Ovary (tissue), 9 donors: ENCODE data around the gene GPR155. TPM values are rescaled to one million over a fixed set of nuclear protein-coding genes. Genes with fewer than 3 reads are reported as not detected.
"Not testable (repeated sequence)": the region's sequence is repeated elsewhere in the genome, so short reads cannot be mapped to it uniquely, and the experiment has no call there.

ENCODE experiments used
- DNase-seq, 5 donors: peaks; one replicate each; pipeline ENCODE4 v3.0.0-alpha.2; 2019 to 2020
- H3K27ac ChIP-seq, 2 donors: fragments of 200-600 bp; one replicate each; pipeline versions ENCODE4 v1.5.1 to v1.8.0; 2019 to 2022
- H3K27me3 ChIP-seq: fragments of 200-600 bp; one replicate; pipeline ENCODE4 v1.8.0; 2022
- H3K36me3 ChIP-seq: fragments of 200-600 bp; sonication (generic); one replicate; pipeline ENCODE4 v1.5.1; 2019
- H3K4me1 ChIP-seq: one replicate; pipeline ENCODE4 v1.8.1; 2013; ENCODE audit warnings: mild to moderate bottlenecking, moderate library complexity; ENCODE audit not compliant: insufficient read depth
- H3K4me3 ChIP-seq: fragments of 200-600 bp; sonication (generic); one replicate; pipeline ENCODE4 v1.5.1; 2017
- H3K9me3 ChIP-seq, 2 donors: fragments of 200-600 bp in 1 of 2; sonication (generic) in 1 of 2; one replicate each; pipeline versions ENCODE4 v1.5.1 to v1.8.1; 2013 to 2019; ENCODE audit warnings: mild to moderate bottlenecking in 1 of 2, moderate library complexity in 1 of 2
- EP300 ChIP-seq: sonication (generic); formaldehyde crosslinking; IDR thresholded peaks from one replicate; pipeline ENCODE4 v1.6.1; 2017; ENCODE audit warnings: antibody characterized with exemption
- POLR2A ChIP-seq: fragments of 450-650 bp; IDR thresholded peaks from one replicate; pipeline ENCODE4 v1.6.1; 2017; ENCODE audit warnings: antibody characterized with exemption, mild to moderate bottlenecking, moderate library complexity
- WGBS, 3 donors: extraction: QIAGEN DNeasy Blood & Tissue Kit in 1 of 3; methylation state at CpG; one replicate each; pipeline versions ENCODE4 v1.1.5 to v1.1.7; 2013 to 2017; 5-methylcytosine and 5-hydroxymethylcytosine counted together
- intact Hi-C, 4 donors: fragments of 100-400 bp; cut with DNase I; formaldehyde crosslinking; loops; one replicate each; pipeline versions ENCODE4 v1.11.0 to v1.15.1; 2022 to 2023
- polyA plus RNA-seq, 2 donors: library from polyadenylated mRNA; stranded (reverse); fragments of 200-250 nt in 1 of 2; fragments of 350-450 nt in 1 of 2; fragmentation: Illumina TruSeq in 1 of 2; extraction: RNeasy Lipid Tissue Mini Kit (QIAGEN cat#74804) in 1 of 2; gene quantifications; one replicate each; pipeline ENCODE4 v1.2.3, GENCODE V29; 2013 to 2014
- total RNA-seq, 7 donors: library from RNA; depleted of rRNA in 2 of 7; stranded (reverse); fragments of >200 nt in 2 of 7; fragmentation: NEBNext Ultra II Directional in 3 of 7; extraction: Animal tissue kit (Norgen Biotek cat#: 25700) in 3 of 7; gene quantifications; one replicate each; pipeline versions ENCODE4 v1.1.0 to v1.2.4, GENCODE V29; 2016 to 2023
- TF ChIP-seq, protein P1 (sequence below), 3 donors: fragments of 450-650 bp in 2 of 3; fragments of 200-600 bp in 1 of 3; IDR thresholded peaks; one replicate each; pipeline versions ENCODE4 v1.5.1 to v1.8.0; 2016 to 2022; ENCODE audit warnings: antibody characterized with exemption in 3 of 3, mild to moderate bottlenecking in 1 of 3
- donor health status: DM: no; HTN: no; CAD: no; lungs with moderate emphysema.
- donor health status: DM: no; HTN: no; CAD: no.
- donor health status: Bipolar disorder and iron deficiency.
- donor health status: DM: yes; HTN: yes; CAD: no.
- donor health status: DM: no; HTN: no; CAD: no.
- donor health status: DM: yes; HTN: yes; CAD: no.

Gene GPR155
- total and polyA plus RNA-seq, 9 donors: 1.9 to 7.2 (median 3.9) TPM

- intact Hi-C loops: no loop called here
- no peak for DNase-seq
These were observed 56.8 kb downstream of the GPR155 start for GRCh38 chr2:174430066-174430465.

DNA sequence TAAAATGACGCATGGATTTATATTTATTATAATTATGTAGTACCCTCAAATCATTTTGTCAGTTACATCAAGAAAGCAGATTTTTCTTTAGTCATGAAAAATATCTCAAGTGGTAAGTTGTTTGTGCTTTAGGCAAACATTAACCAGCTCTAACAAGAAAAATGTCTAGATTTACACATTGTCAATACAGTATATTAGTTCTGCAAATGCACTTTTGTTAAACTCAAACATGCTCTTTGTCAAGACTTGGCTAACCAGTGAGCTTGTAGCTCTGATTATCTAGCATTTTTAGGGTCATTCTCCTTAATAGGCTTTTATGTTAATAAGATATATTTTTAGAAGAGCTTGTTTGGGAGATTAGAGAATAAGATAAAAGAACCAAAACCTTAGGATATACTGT lies 58.6 kb downstream of the GPR155 start:
- Histone ChIP-seq H3K27me3 (no peaks in the 10 kb centered on the region), H3K4me3 (no peak overlapping the region), H3K36me3 (no peaks in the 10 kb centered on the region), H3K9me3 (no peaks in the 10 kb centered on the region), H3K27ac (no peak overlapping the region), H3K4me1 (no peaks in the 10 kb centered on the region)
- no peak for TF ChIP-seq POLR2A
- TF ChIP-seq, protein P1, sequence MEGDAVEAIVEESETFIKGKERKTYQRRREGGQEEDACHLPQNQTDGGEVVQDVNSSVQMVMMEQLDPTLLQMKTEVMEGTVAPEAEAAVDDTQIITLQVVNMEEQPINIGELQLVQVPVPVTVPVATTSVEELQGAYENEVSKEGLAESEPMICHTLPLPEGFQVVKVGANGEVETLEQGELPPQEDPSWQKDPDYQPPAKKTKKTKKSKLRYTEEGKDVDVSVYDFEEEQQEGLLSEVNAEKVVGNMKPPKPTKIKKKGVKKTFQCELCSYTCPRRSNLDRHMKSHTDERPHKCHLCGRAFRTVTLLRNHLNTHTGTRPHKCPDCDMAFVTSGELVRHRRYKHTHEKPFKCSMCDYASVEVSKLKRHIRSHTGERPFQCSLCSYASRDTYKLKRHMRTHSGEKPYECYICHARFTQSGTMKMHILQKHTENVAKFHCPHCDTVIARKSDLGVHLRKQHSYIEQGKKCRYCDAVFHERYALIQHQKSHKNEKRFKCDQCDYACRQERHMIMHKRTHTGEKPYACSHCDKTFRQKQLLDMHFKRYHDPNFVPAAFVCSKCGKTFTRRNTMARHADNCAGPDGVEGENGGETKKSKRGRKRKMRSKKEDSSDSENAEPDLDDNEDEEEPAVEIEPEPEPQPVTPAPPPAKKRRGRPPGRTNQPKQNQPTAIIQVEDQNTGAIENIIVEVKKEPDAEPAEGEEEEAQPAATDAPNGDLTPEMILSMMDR (IDR thresholded peaks at IDR 0.05): no peak
- no peak for TF ChIP-seq EP300
- DNase-seq: no peak
- intact Hi-C loops: no loop called here
- WGBS, 3 donors: 91 to 99% (median 93%) methylated on average over 1 of the region's 1 CpG

More at GRCh38 chr2:174430066-174430465, 56.8 kb downstream of the GPR155 start:
- H3K4me1 ChIP-seq: no peaks in the 10 kb centered on the region
- WGBS, 3 donors: 94 to 96% (median 95%) methylated on average over 2 of the region's 2 CpGs
- no peak overlapping the region for H3K27ac ChIP-seq
- H3K36me3 ChIP-seq: no peaks in the 10 kb centered on the region
- TF ChIP-seq POLR2A (no peak), EP300 (no peak)
- TF ChIP-seq, protein P1 (IDR thresholded peaks at IDR 0.05): no peak
- H3K27me3 ChIP-seq: no peaks in the 10 kb centered on the region
- no peak overlapping the region for H3K4me3 ChIP-seq
- H3K9me3 ChIP-seq: no peaks in the 10 kb centered on the region

DNA sequence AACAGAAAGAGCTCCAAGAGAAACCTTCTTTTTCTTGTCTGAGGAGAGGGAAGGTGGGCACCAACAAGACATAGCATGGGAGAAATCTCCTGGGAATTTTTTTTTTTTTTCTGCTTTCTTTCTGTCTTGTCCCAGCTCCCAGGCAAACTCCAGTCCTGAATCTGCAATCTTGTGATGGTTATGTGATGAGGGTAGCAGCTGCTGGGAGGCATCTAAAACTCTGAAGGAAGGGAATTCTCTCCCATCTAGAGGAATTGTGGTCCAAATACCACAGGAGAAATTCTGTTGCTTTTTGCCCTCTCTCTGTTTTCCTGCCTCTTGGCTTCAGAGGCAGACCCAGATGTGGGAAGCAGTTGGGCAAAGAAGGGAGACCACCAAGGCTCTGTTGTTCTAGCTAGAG lies 74.6 kb downstream of the GPR155 start:
- Histone ChIP-seq H3K4me3 (no peak overlapping the region), H3K4me1 (no peaks in the 10 kb centered on the region), H3K36me3 (no peaks in the 10 kb centered on the region), H3K9me3 (no peaks in the 10 kb centered on the region), H3K27me3 (no peaks in the 10 kb centered on the region), H3K27ac (no peak overlapping the region)
- TF ChIP-seq, protein P1 (IDR thresholded peaks at IDR 0.05): no peak
- TF ChIP-seq EP300 (no peak), POLR2A (no peak)
- no peak for DNase-seq
- intact Hi-C loops: no loop called here

- intact Hi-C loops, H3K9me3 ChIP-seq, H3K4me1 ChIP-seq, DNase-seq, H3K36me3 ChIP-seq, H3K27ac ChIP-seq, H3K4me3 ChIP-seq, H3K27me3 ChIP-seq: not testable (repeated sequence)
- WGBS, 3 donors: 77 to 91% (median 85%) methylated on average over 20 to 25 of the region's 31 CpGs
These were observed 76.8 kb downstream of the GPR155 start for GRCh38 chr2:174410039-174410438.

- Histone ChIP-seq H3K27ac (no peak overlapping the region), H3K27me3 (no peaks in the 10 kb centered on the region), H3K36me3 (no peaks in the 10 kb centered on the region), H3K4me1 (no peaks in the 10 kb centered on the region), H3K4me3 (no peak overlapping the region), H3K9me3 (no peaks in the 10 kb centered on the region)
- intact Hi-C loops: no loop called here
- TF ChIP-seq EP300: no peak
- TF ChIP-seq, protein P1 (IDR thresholded peaks at IDR 0.05): no peak
- no peak for TF ChIP-seq POLR2A
- DNase-seq: no peak
These were observed 83.2 kb downstream of the GPR155 start for GRCh38 chr2:174403628-174404027.
